ENCODE measurements around the gene NUDT14.

NUDT14 gene

GRCh38 chr14:105160776-105161175 is 20.3 kb downstream of the NUDT14 start:
- DNase-seq (ENCODE audit: low read depth) = no peak
- TF ChIP-seq, protein P1, sequence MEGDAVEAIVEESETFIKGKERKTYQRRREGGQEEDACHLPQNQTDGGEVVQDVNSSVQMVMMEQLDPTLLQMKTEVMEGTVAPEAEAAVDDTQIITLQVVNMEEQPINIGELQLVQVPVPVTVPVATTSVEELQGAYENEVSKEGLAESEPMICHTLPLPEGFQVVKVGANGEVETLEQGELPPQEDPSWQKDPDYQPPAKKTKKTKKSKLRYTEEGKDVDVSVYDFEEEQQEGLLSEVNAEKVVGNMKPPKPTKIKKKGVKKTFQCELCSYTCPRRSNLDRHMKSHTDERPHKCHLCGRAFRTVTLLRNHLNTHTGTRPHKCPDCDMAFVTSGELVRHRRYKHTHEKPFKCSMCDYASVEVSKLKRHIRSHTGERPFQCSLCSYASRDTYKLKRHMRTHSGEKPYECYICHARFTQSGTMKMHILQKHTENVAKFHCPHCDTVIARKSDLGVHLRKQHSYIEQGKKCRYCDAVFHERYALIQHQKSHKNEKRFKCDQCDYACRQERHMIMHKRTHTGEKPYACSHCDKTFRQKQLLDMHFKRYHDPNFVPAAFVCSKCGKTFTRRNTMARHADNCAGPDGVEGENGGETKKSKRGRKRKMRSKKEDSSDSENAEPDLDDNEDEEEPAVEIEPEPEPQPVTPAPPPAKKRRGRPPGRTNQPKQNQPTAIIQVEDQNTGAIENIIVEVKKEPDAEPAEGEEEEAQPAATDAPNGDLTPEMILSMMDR (conservative IDR thresholded peaks at IDR 0.05; ENCODE audit: low read length) = no peak
- H3K4me3 ChIP-seq (ENCODE audit: low read length) = no peak overlapping the region

- TF ChIP-seq, protein P1 (conservative IDR thresholded peaks at IDR 0.05; ENCODE audit: low read length) = no peak
- DNase-seq (ENCODE audit: low read depth) = no peak
- no peak overlapping the region for H3K4me3 ChIP-seq (ENCODE audit: low read length)
These were observed 21.8 kb downstream of the NUDT14 start for GRCh38 chr14:105159344-105159743.

DNA sequence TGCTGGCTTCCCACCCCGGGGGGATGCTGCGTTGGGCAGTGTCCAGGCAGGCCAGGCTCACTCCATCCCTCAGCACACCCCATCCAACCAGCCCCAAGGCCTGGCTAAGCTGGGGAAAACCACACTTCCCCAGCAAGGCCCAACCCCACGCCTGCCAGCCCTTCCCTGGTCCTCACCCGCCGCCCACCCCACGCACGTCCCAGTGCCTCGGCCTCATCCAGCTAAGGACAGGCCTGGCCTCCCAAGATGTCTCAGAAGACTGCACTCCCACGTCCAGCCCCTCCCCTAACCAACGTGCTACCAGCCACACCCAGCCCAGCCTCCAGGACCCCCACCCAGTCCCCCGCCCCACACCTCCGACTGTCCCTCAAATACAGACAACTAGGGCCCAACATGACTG is 22.3 kb downstream of the NUDT14 start:
- TF ChIP-seq, protein P1 (conservative IDR thresholded peaks at IDR 0.05; ENCODE audit: low read length) = no peak
- no peak overlapping the region for H3K4me3 ChIP-seq (ENCODE audit: low read length)
- no peak for DNase-seq (ENCODE audit: low read depth)

GRCh38 chr14:105157872-105158271 is 23.2 kb downstream of the NUDT14 start:
- TF ChIP-seq, protein P1 (conservative IDR thresholded peaks at IDR 0.05; ENCODE audit: low read length) = no peak
- no peak overlapping the region for H3K4me3 ChIP-seq (ENCODE audit: low read length)
- no peak for DNase-seq (ENCODE audit: low read depth)

- no peak overlapping the region for H3K4me3 ChIP-seq (ENCODE audit: low read length)
- TF ChIP-seq, protein P1 (conservative IDR thresholded peaks at IDR 0.05; ENCODE audit: low read length) = no peak
- DNase-seq (ENCODE audit: low read depth) = no peak
These were observed 24.4 kb downstream of the NUDT14 start for GRCh38 chr14:105156414-105157375.

DNA sequence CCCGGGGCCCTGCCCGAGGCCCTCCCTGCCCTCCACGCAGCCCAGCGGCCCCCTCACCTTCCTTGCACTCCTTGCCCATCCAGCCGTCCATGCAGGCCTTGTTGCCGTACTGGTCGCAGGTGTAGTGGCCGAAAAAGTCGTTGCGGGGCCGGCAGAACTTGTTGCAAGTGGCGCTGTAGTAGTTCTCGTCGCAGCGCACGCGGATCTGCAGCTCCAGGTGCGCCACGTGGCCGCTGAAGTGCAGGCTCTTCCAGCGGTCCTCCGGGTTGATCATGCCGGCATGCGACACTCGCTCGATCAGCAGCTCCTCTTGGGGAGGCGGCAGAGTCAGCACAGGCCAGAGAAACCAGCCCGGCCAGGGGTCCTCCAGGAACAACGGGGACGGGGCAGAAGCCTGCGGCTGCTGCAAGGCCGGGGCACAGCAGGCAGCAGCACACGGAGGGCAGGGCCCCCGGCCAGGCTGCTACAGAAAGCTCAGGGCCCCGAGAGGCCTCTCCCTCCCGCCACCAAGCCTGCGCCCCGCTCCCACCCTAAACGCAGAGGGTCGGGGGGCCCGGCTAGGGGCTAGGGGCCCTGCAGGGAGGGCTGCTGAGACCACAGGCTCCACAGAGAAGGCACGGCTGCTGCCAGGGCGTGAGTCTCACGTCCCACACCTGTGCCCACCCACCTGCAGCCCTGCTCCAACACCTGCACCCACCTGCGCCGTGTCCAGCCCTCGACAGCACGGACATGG is 25.3 kb downstream of the NUDT14 start:
- DNase-seq (ENCODE audit: low read depth) = no peak
- TF ChIP-seq, protein P1 (conservative IDR thresholded peaks at IDR 0.05; ENCODE audit: low read length) = no peak
- no peak overlapping the region for H3K4me3 ChIP-seq (ENCODE audit: low read length)
